Measurements from ENCODE around the gene MGAT4A. TPM values are rescaled to one million over a fixed set of nuclear protein-coding genes. Genes with fewer than 3 reads are reported as not detected.

MGAT4A gene
- total and polyA plus RNA-seq, 10 of the 15 experiments (the other 5 are each of a cell fraction or from before 2014, with no cell fraction given) = 4.3 to 23.4 (median 13.6) TPM

- TF ChIP-seq E4F1 (IDR thresholded peaks at IDR 0.05; ENCODE audit: borderline replicate concordance, partially characterized antibody) (no peak), EED (IDR thresholded peaks at IDR 0.05; ENCODE audit: low read depth) (peak; percentile 88), USF2 (IDR thresholded peaks at IDR 0.05; ENCODE audit: borderline replicate concordance, low read depth, low read length) (no peak; the same call in 1 of the 2 replicates), RFX5 (IDR thresholded peaks at IDR 0.05; ENCODE audit: low read depth, low read length) (no peak), REST (IDR thresholded peaks at IDR 0.05; ENCODE audit: low read depth, low read length) (no peak), ZBTB4 (CRISPR knock-in tag; IDR thresholded peaks at IDR 0.05) (no peak), RUNX3 (IDR thresholded peaks at IDR 0.05; ENCODE audit: low read length) (peak; percentile 72), SUPT20H (IDR thresholded peaks at IDR 0.05; ENCODE audit: borderline replicate concordance, control insufficient read depth, low read depth, low read length) (no peak), E2F8 (IDR thresholded peaks at IDR 0.05; ENCODE audit: low read depth, partially characterized antibody) (no peak), ASH2L (IDR thresholded peaks at IDR 0.05; ENCODE audit: borderline replicate concordance, low read depth) (no peak), MTA2 (IDR thresholded peaks at IDR 0.05; ENCODE audit: low read depth) (peak; percentile 58; the same call in 1 of the 2 replicates), ZNF24 (IDR thresholded peaks at IDR 0.05) (no peak)
Observed at GRCh38 chr2:98757904-98758421, 27.0 kb upstream of the MGAT4A start (continued).

All from GM12878 (cell line).